MV-4-11 (cell line): ENCODE results near the gene IL36A.

ENCODE experiments used
- DNase-seq: peaks from one replicate; lab custom pipeline; 2025; lab: John Stamatoyannopoulos, UW

The IL36A gene

GRCh38 chr2:113005030-113005509, at the start of gene IL36A:
Gene IL36A, plus strand, starts transcription at chr2:113005459. Its CDS starts 413 bp downstream, at chr2:113005872.
- peak; percentile 10 for DNase-seq

GRCh38 chr2:112957511-112957910, 47.7 kb upstream of the IL36A start:
- DNase-seq = no peak

GRCh38 chr2:112958428-112959108, 46.7 kb upstream of the IL36A start:
- DNase-seq = peak; percentile 58

GRCh38 chr2:112959109-112959812, 46.0 kb upstream of the IL36A start:
- DNase-seq = no peak

- DNase-seq = no peak
Measured at GRCh38 chr2:112960230-112960825, 44.9 kb upstream of the IL36A start.

GRCh38 chr2:112962308-112963175, 42.7 kb upstream of the IL36A start:
- no peak for DNase-seq

GRCh38 chr2:112967023-112967422, 38.2 kb upstream of the IL36A start:
- no peak for DNase-seq

- no peak for DNase-seq
Measured at GRCh38 chr2:112972423-112973086, 32.7 kb upstream of the IL36A start.

- DNase-seq = no peak
Measured at GRCh38 chr2:112973156-112973555, 32.1 kb upstream of the IL36A start.

GRCh38 chr2:112977559-112978056, 27.7 kb upstream of the IL36A start, which contains the start of gene IL36G:
Gene IL36G, plus strand, starts transcription at chr2:112978006. Its CDS starts 633 bp downstream, at chr2:112978639.
- no peak for DNase-seq

- no peak for DNase-seq
Measured at GRCh38 chr2:112979731-112980130, 25.5 kb upstream of the IL36A start.

GRCh38 chr2:112980537-112980936, 24.7 kb upstream of the IL36A start:
- no peak for DNase-seq

GRCh38 chr2:112985090-112985489, 20.2 kb upstream of the IL36A start:
- DNase-seq = no peak

- no peak for DNase-seq
Measured at GRCh38 chr2:112989611-112990010, 15.6 kb upstream of the IL36A start.

GRCh38 chr2:112993831-112994230, 11.4 kb upstream of the IL36A start:
- no peak for DNase-seq

GRCh38 chr2:112994648-112995047, 10.6 kb upstream of the IL36A start:
- no peak for DNase-seq

- DNase-seq = no peak
Measured at GRCh38 chr2:112995346-112995920, 9.8 kb upstream of the IL36A start.

- DNase-seq = no peak
Measured at GRCh38 chr2:112996635-112997034, 8.6 kb upstream of the IL36A start.

- DNase-seq = no peak
Measured at GRCh38 chr2:112997151-112997550, 8.1 kb upstream of the IL36A start.

- no peak for DNase-seq
Measured at GRCh38 chr2:113000436-113000835, 4.8 kb upstream of the IL36A start.

GRCh38 chr2:113002677-113003076, 2.6 kb upstream of the IL36A start:
- DNase-seq = no peak
